Right forelimb (tissue), 1 donor: ENCODE measurements around the gene OR10K1.
"Not testable (repeated sequence)": the region's sequence is repeated elsewhere in the genome, so short reads cannot be mapped to it uniquely, and the experiment has no call there.

Experiments
- DNase-seq: peaks from one replicate; pipeline ENCODE4 v3.0.0-alpha.2; 2018

The OR10K1 gene, protein sequence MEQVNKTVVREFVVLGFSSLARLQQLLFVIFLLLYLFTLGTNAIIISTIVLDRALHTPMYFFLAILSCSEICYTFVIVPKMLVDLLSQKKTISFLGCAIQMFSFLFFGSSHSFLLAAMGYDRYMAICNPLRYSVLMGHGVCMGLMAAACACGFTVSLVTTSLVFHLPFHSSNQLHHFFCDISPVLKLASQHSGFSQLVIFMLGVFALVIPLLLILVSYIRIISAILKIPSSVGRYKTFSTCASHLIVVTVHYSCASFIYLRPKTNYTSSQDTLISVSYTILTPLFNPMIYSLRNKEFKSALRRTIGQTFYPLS

DNA sequence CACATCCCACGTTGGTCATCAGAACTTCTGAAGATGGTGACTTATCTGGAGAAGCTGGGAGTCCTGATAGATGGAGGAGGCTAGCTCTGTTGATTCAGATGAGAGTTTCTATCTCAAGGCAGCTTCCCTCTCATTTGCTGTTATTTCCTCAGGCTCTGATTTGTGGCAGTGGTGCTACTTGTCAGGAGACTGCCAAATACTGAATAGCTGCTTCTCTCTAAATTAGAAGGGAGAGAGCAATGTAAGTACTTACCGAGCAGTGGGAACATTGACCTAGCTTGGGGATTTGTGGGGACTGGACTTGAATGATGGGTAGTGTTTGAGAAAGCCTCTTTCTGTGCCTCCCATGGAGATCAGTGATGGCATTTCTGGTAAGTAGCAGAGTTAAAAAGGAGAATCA lies at the start of gene OR10K1:
Gene OR10K1, plus strand, starts transcription at position 301 of the 400 bp plus-strand sequence. CDS start 3,728 bp downstream, outside the sequence.
- DNase-seq = no peak

DNA sequence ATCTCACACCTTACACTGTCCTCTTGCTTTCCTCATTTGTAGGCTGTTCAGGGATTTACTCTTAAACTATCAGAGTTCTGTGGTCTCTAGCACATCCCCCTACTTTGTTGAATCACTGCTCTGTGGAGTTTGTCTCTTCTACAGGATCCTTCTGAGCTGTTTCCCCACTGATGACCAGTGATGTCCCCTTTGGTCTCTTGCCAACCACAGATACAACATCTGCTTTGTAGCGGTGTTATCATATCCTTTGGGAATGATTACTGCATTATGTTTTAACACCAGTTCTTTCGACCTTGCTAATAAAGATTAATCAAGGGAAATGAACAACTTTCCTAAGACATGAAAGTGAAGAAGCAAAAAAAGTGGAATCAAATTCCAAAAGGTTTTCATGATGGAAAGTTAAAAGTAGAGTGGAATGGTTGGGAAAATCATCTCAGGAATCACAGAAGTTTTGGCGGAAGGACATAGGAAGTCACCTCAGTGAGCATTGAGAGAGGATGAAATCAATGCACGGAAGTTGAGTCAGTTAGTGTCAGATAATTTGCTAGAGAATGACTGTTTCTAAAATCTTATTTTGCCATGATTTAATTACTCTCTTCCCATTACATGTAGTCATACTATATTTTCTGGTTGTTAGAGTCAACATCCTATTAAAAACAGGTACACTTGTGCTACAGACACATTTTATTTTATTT lies 46.8 kb upstream of the OR10K1 start:
- DNase-seq = no peak

DNA sequence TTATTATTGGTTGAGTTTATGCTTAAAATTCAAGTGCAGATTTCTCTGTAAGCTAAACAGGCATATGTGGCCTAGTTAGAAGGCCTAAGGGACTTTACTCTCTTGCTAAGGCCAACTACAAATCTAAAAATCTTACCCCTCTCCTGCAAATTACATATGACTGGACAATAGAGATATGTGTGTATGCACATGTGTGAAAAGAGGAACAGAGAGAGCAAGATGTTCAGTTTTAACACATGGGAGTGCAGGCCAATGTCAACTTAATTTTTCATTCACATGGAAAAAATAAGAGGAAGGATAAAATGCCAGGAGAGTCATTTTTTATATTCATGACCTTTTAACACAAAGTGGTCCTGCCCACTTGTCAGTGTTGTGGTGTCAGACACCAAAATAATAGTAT lies 44.0 kb upstream of the OR10K1 start:
- DNase-seq = no peak

DNA sequence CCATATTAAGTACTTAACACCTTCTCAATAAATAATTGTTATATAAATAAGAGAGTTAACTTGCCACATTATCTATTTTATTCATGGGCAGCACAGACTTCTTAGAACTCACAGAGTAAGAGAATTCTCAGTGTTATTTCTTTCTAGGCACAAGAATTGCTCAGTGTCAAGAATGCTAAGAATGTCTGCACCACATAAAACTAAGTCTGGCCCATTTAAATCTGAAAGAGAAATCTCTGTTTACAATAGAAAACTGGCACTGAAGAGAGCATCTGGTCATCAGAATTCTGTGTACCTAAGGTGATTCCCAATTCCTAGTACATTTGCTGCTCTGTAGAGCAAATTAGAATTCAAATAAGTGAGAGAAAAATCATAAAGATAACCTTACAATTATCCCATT lies 39.4 kb upstream of the OR10K1 start:
- DNase-seq = no peak

DNA sequence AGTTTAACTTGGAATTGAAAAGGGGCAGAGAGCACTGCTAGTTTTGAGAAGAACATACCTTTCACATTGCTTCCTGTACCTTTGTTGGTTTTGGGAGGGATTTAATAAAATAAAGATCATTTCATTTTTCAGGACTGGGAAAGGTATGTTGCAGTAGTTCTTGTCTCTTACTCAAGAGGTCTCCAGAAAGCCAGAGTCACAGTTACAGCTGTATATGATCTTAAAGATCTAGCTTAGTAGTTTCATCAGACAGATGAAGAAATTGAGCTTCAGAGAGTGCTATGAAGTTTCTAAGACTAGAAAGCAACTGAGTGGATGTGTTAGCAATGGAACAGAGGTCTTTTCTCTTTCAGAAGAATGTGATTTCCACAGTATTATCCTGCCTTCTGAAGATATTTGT lies 36.6 kb upstream of the OR10K1 start:
- no peak for DNase-seq

DNA sequence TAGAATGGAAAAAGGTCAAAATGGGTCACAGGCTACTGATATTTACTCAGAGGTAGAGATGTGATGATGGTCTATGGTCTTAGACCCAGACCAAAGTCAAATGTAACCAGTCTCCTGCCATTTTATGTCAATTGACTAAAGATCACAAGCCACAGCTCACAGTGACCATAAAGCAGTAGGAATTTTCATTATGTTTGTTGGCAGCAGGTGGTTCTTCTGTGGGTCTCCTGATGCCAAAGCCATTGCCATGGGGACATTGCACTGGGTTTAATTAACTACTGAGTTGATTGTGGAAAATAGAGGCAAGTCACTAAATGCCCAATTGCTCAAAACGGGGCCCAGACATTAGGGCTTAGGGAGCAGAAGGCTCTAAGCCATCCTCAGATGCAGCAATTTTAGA lies 35.5 kb upstream of the OR10K1 start, which contains the start of gene OR10K2:
Gene OR10K2, minus strand, starts transcription at position 101 of the 400 bp plus-strand sequence. CDS start 5,371 bp downstream, outside the sequence.
- no peak for DNase-seq

DNA sequence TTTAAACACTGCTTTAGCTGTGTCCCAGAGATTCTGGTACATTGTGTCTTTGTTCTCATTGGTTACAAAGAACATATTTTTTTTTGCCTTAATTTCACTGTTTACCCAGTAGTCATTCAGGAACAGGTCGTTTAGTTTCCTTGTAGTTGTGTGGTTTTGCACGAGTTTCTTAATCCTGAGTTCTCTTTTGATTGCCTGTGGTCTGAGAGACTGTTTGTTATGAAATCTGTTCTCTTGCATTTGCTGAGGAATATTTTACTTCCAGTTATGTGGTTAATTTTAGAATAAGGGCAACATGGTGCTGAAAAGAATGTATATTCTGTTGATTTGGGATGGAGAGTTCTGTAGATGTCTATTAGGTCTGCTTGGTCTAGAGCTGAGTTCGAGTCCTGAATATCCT lies 31.5 kb upstream of the OR10K1 start:
- not testable (repeated sequence) for DNase-seq

DNA sequence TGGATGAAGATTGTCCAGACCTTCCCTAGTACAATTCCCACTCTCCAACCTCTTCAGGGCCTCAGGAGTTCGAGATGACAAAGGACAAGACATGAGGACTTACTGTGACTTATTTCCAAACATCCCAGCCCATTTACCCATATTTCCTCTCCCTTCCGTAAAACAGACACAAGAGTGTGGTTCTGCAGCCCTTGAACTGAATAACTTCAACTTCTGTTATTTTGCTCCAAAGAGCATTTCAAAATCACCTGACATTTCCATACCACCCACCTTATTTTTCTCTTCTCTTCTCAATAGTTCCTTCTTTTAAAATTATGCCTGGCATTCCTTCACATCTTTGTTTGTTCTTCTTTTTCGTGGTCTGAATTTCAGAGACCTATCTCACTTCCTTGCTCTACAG lies 26.9 kb upstream of the OR10K1 start:
- no peak for DNase-seq

DNA sequence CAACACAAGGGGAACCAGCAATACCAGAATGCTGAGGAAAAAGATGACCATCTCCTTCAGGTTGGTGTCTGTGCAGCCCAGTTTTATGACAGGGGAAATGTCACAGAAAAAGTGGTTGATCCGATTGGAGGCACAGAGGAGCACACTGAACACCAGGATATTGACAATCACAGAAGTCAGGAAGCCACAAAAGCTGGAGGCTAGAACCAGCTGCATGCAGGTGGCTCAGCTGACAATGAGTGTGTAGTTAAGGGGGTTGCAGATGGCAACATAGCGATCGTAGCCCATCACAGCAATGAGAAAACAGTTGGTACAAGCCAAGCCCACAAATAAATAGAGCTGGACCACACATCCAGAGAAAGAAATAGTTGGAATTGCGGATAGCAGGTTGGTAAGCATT lies 16.3 kb upstream of the OR10K1 start:
- no peak for DNase-seq

DNA sequence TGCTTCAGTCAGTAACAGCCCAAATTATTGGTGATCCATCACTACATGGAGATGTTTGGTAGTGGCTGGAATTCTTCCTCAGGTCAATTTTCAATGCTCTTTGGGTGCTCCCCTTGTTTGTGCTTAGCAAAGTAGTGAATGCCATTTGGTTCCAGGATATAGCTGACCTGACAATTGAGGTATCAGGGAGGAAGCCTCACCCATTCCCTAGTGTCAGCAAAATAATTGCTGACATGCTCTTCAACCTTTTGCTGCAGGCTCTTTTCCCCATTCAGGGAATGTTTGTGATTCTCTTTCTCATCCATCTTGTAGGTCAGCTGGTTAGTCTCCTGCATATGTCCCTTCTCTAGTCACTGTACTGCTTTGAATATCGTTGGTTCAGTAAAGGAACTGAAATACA lies 7.1 kb upstream of the OR10K1 start:
- no peak for DNase-seq

DNA sequence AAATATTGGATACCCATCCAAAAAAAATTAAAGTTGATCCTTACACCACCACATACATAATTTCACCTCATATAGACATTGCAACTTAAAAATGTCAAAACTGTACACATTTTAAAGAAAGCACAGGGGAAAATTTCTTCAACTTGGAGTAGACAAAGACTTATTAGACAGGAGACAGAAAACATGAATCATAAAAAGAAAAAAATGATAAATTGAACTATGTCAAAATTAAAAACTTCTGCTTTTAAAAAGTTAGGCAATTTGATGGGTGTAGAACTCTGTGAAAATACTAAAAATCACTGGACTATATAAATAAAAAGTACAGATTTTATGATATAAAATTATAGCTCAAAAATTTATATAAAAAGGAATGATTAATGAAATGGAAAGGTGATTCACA lies 4.4 kb upstream of the OR10K1 start:
- DNase-seq = no peak

DNA sequence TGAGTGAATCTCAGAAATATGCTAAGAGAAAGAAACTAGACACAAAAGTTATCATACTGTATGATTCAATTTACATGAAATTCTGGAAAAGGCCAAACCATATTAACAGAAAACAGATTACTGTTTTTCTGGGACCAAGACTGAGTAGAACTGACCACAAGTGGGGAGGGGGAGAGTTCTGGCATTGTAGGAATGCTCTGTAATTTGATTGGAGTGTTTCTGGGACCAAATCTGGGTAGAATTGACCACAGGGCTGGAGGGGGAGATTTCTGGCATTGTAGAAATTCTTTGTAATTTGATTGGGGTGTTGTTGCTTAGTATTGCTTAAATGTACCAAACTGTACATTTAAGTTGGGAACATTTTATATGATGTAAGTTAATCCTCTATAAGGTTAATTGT lies 3.4 kb upstream of the OR10K1 start:
- DNase-seq = no peak

DNA sequence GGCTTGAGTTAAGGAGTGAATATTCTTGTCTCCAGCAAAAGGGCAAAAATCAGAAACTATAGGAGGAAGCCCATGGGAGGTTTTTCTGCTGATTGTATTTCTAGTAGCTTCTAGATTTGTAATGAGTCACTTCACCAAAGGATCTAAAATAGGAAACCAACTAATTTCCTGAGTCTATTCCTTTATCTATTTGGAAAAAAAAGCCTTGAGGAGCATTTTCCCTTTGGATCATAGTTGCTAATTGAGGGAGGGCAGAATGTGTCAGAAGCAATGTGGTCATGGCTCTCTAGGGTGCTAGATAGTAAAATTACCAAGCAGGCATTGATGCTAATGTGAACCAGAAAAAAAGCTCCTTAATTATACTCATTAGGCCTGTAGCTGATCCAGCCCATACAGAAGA lies 10.3 kb downstream of the OR10K1 start, which contains the start of gene OR10R2:
Gene OR10R2, plus strand, starts transcription at position 301 of the 400 bp plus-strand sequence. CDS start 106 bp downstream, outside the sequence.
- DNase-seq = no peak

DNA sequence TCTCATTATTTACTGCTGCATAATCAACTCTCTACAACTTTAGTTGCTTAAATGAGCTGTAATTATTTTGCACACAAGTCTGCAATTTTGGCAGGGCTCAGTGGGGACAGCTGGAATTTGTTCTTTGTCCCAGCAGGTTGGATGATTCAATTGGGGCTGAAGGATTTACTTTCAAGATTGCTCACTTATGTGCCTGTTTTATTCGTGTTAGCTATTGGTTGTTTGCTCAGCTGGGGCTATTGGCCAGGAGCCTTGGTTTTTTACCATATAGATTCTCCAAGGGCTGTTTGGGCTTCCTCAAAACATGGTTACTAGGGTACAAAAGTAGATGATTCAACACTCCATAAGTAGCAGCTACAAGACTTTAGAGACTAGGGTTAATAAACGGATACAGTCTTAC lies 23.8 kb downstream of the OR10K1 start:
- no peak for DNase-seq

DNA sequence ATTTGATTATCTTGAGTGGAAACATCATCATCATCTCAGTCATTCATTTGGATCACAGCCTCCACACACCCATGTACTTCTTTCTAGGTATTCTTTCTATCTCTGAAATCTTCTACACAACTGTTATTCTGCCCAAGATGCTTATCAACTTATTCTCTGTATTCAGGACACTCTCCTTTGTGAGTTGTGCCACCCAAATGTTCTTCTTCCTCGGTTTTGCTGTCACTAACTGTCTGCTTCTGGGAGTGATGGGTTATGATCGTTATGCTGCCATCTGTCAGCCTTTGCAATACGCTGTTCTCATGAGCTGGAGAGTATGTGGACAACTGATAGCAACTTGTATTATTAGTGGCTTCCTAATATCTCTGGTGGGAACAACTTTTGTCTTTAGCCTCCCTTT lies 29.7 kb downstream of the OR10K1 start:
- DNase-seq = no peak

DNA sequence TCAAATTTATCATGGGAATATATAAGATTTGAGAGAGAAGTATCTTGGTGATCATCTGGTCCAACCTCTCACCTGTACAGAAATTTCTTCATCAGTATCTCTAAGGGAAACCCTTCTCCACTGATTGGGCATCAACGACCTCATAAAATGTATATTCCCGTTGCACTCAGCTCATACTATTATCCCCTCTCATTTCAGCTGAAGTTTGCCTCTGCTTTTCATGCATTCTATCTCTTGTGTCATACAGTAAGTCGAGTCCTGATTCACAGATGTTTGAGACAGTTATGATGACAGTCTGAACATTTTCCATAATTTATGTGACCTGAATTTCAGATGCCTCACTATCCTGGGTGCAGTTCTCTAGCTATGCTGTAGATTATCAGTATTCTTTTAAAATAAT lies 31.4 kb downstream of the OR10K1 start:
- no peak for DNase-seq

DNA sequence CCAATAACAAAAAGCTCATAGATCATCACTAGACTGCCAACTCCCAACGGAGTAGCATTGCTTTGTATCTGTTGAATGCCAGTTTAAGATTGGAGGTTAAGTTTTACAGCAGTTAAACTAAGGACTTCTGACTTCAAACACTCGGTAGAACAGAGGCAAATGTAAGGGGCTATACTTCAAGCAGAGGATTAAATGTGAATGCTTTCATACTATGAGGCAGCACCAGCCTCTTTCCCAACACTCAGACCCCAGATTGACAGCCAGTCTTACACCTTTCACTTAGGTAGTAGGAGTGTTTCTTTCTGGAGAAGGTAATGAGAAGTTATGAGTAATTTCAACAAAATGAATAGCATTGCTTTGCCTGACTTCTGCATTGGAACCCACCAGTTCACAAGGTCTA lies 33.2 kb downstream of the OR10K1 start:
- no peak for DNase-seq

DNA sequence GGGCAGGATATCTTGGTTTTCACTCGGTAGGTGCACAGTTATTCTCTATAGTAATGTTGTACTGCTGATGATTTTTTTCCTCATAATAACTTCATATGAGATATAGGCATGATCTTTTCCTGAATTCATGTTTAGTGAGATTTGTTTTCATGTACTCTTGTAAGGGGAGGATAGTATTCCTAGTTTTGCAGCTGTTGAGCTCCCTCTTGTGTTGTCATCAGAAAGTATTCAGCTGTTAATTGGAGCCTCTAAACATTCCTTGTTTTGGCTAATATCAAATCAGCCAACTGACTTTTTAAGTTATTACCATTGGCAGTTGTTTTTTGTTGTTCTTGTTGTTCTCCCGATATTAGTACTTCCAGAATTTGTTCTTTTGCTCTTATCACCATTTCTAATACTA lies 34.7 kb downstream of the OR10K1 start:
- DNase-seq = no peak

DNA sequence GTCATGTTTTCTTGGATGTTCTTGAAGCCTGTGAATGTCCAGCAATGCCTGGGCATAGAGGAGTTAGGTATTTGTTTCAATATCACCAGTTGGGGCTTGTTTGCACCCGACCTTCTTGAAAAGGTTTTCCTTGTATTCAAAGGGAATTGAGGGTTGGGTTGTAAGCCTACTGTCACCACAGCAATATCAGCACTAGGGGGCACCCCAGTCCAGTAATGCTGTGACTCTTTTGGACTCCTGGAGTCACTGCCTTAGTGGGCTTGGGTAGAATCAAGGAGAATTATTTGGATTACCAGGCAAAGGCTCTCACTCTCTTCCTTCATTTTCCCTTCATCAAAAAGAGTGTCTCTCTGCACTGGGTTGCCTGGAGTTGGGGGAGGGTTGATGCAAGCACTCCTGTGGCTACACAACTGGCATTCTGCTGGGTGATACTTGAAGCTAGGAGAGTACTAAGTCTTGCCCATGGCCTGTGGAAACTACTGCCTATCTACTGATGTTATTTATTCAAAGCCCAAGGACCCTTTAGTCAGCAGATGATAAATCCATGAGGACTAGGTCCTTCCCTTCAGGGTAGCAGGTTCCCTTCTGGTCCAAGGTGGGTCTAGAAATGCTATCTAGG lies 44.8 kb downstream of the OR10K1 start:
- no peak for DNase-seq

DNA sequence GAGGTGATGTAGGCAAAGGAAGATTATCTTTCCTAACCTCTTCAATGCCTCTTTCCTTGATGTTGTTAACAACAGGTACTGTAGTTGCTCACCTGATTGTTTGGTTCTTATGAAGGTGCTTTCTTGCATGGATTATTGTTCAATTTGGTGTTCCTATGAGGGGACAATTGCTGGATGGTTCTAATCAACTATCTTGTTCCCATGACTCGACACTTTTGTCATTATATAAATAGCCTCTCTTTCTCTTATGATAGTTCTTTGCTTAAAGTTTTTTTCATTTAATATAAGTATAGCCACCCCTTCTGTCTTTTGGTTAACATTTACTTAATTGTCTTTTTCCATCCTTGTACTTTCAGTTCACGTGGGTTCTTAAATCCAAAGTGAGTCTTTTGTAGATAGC lies 45.9 kb downstream of the OR10K1 start:
- DNase-seq = no peak

DNA sequence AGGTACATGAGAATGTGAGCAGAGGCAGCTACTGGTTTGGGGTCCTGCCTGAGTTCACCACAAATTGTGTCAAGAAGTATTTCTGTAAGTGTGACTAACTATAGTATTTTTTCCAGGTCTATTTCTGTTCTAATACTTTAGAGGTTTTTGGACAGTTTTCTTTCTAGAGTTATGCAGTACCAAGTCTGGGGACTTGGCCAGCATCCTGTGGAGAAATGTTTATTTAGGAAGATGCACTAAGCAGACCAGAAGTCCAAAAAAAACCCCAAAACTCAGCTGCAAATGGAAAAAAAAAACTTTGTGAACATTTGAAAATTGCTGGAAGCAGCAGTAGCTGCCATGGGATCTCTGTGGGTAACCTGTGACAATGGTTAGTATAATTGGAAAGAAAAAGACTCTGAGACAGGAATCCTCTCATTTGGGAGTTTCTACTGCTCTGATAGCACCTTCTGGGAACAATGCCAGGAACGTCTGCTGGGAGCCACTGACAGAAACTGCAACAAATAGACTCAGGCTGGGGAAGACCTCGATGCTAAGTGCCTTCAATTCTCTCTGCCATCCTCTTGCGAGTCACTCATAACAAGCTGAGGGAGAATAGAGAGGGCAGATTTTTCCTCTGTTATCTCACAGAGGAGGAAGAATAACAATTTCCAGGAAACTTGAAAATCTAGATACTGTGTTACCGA lies 48.0 kb downstream of the OR10K1 start:
- no peak for DNase-seq

DNA sequence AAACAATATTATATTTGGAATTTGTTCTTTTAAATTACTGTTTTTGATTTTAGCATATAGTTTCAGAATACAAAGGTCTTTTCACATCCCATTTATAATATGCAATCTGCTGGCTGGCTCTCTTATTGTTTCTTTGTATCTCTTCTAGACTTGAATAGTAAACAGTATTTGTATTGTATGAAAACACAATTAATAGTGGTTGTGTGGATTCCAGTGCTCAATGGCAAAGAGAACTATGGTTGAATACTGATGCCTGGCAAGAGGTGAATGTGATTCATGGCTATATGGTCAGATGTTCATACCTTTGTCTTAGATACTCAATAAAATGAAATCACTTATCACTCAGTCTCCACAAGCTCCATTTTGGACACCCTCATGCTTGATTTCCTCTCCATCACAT lies 55.3 kb downstream of the OR10K1 start:
- no peak for DNase-seq
